Measurements from ENCODE around the gene LAMB4.

The LAMB4 gene

GRCh38 chr7:108142675-108143259 is 12.6 kb upstream of the LAMB4 start:
- DNase-seq, result no peak

GRCh38 chr7:108142180-108142579 is 12.0 kb upstream of the LAMB4 start:
- no peak for DNase-seq

- no peak for DNase-seq
Measured at GRCh38 chr7:108140671-108141070, 10.5 kb upstream of the LAMB4 start.

GRCh38 chr7:108138911-108139310 is 8.8 kb upstream of the LAMB4 start:
- no peak for DNase-seq

- DNase-seq, result no peak
Measured at GRCh38 chr7:108137993-108138392, 7.8 kb upstream of the LAMB4 start.

GRCh38 chr7:108137040-108137439 is 6.9 kb upstream of the LAMB4 start:
- DNase-seq, result no peak

GRCh38 chr7:108136191-108136688 is 6.1 kb upstream of the LAMB4 start:
- DNase-seq, result peak; percentile 51 to 74

GRCh38 chr7:108135446-108136190 is 5.5 kb upstream of the LAMB4 start:
- peak; percentile 35 to 55 for DNase-seq

- no peak for DNase-seq
Measured at GRCh38 chr7:108134486-108134885, 4.3 kb upstream of the LAMB4 start.

GRCh38 chr7:108132551-108133265 is 2.5 kb upstream of the LAMB4 start:
- no peak for DNase-seq

- no peak for DNase-seq
Measured at GRCh38 chr7:108129018-108129965, 869 bp downstream of the LAMB4 start.

GRCh38 chr7:108128514-108128913 is 1.6 kb downstream of the LAMB4 start:
- DNase-seq, result no peak

GRCh38 chr7:108127461-108127860 is 2.7 kb downstream of the LAMB4 start:
- no peak for DNase-seq

- DNase-seq, result no peak
Measured at GRCh38 chr7:108124820-108125219, 5.3 kb downstream of the LAMB4 start.

GRCh38 chr7:108122181-108122580 is 8.0 kb downstream of the LAMB4 start:
- no peak for DNase-seq

GRCh38 chr7:108120933-108121332 is 9.2 kb downstream of the LAMB4 start:
- no peak for DNase-seq

- DNase-seq, result no peak
Measured at GRCh38 chr7:108120196-108120595, 10.0 kb downstream of the LAMB4 start.

GRCh38 chr7:108118959-108119358 is 11.2 kb downstream of the LAMB4 start:
- DNase-seq, result no peak

GRCh38 chr7:108114117-108114841 is 15.9 kb downstream of the LAMB4 start:
- no peak for DNase-seq

- no peak for DNase-seq
Measured at GRCh38 chr7:108112683-108113082, 17.5 kb downstream of the LAMB4 start.

GRCh38 chr7:108109221-108109908 is 20.8 kb downstream of the LAMB4 start:
- no peak for DNase-seq

Measured in inflammatory macrophage treated with lipopolysaccharide for 1 hour (primary cell).